GM13977 (cell line): Measurements from ENCODE around the gene SELENOW.
A peak's percentile ranks its signal among the peaks of the same experiment; 100 is the strongest.
"Not testable (repeated sequence)": the region's sequence is repeated elsewhere in the genome, so short reads cannot be mapped to it uniquely, and the experiment has no call there.

Experiments used
- DNase-seq: peaks from one replicate; pipeline ENCODE4 v3.0.0; 2012; ENCODE audit warnings: low spot score
- in situ Hi-C: fragments of 300-500 bp; cut with MboI; formaldehyde crosslinking; loops from one replicate; pipeline ENCODE4 v1.12.0; 2022; ENCODE audit warnings: low sequenced_read_pairs, low pct_unique_long_range_greater_than_20kb, mixed read lengths, inconsistent platforms; ENCODE audit not compliant: unreplicated experiment
- TF ChIP-seq, protein P1 (sequence below): IDR thresholded peaks from 2 replicates; pipeline ENCODE4 v1.5.1; 2012; ENCODE audit warnings: mild to moderate bottlenecking, control low read depth; ENCODE audit not compliant: insufficient read depth; ENCODE audit errors: extremely low read depth, missing control alignments

Gene SELENOW

GRCh38 chr19:47762615-47763308 lies 15.7 kb upstream of the SELENOW start:
- in situ Hi-C loops: no loop called here
- DNase-seq: no peak
- TF ChIP-seq, protein P1, sequence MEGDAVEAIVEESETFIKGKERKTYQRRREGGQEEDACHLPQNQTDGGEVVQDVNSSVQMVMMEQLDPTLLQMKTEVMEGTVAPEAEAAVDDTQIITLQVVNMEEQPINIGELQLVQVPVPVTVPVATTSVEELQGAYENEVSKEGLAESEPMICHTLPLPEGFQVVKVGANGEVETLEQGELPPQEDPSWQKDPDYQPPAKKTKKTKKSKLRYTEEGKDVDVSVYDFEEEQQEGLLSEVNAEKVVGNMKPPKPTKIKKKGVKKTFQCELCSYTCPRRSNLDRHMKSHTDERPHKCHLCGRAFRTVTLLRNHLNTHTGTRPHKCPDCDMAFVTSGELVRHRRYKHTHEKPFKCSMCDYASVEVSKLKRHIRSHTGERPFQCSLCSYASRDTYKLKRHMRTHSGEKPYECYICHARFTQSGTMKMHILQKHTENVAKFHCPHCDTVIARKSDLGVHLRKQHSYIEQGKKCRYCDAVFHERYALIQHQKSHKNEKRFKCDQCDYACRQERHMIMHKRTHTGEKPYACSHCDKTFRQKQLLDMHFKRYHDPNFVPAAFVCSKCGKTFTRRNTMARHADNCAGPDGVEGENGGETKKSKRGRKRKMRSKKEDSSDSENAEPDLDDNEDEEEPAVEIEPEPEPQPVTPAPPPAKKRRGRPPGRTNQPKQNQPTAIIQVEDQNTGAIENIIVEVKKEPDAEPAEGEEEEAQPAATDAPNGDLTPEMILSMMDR: no peak

DNA sequence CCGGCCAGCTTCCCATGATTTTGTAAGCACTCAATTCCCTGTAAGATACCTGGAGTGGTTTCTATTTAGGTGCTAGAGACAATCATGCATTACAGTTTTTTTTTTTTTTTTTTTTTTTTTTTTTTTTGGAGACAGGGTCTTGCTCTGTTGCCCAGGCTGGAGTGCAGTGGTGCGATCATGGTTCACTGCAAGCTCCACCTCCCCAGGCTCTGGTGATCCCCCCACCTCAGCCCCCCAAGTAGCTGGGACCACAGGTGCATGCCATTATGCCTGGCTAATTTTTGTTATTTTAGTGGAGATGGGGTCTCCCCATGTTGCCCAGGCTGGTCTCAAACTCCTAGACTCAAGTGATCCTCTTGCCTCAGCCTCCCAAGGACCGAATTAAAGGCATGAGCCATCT lies 13.8 kb upstream of the SELENOW start:
- in situ Hi-C loops, DNase-seq: not testable (repeated sequence)

GRCh38 chr19:47765523-47766358 lies 12.8 kb upstream of the SELENOW start:
- no peak for DNase-seq
- TF ChIP-seq, protein P1: peak; percentile 86
- in situ Hi-C loops: no loop called here

DNA sequence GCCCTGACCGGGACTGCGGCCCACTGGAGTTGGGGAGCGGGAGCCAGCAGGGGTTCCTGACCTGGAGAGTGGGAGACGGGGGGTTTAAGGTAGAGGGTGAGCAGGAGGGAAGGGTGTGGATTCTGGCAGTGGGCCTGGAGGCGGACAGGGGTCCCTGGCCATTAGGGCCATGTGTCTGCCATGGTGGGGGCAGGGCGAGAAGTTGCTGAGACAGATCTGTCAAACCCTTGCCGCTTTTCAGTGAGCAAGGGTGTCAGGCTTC lies 12.2 kb upstream of the SELENOW start:
- TF ChIP-seq, protein P1: no peak
- no peak for DNase-seq
- in situ Hi-C loops: no loop called here

DNA sequence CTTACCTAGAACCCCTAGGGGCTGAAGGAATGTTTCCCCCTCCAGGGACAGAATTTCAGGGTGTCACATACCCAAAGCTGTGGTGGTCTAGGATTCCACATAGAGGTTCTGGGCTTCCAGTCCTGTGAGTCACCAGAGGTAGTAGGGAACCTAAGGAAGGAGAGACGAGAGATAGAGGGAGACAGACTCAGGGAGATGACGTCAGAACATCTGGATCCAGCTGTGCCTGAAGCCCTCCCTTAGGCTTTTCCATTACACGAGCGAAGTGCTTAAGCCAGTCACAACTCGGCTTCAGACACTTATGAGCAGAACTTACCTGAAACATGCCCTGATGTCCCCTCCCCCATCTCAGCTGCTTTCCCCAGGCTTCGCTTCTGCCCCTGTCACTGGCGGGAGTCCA lies 11.8 kb upstream of the SELENOW start:
- DNase-seq: no peak
- in situ Hi-C loops: no loop called here
- TF ChIP-seq, protein P1: no peak

DNA sequence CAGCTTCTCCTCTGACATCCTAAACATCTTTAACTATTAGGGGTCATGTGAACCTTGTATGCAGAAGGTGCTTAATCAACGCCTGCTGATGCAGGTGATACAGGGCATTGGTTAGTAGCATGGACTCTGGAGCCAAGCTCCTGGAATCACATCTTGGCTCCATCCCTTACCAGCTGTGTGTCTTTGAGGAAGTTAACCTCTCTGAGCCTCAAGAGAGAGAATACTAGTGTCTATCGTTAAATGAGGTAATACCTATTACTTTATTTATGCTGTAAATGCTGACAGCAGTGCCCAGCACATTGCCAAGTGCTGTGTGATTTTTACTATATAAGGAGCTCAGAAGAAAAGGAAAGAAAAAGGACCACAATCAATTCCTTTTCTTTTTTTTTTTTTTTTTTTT lies 11.2 kb upstream of the SELENOW start:
- in situ Hi-C loops: no loop called here
- TF ChIP-seq, protein P1: no peak

GRCh38 chr19:47768604-47769003 lies 9.9 kb upstream of the SELENOW start:
- TF ChIP-seq, protein P1: no peak
- in situ Hi-C loops: no loop called here
- no peak for DNase-seq

More for the DNA sequence above, 11.2 kb upstream of the SELENOW start:
- DNase-seq: no peak
